GM18873 (cell line): ENCODE measurements around the gene MDK.

Source experiments
- ATAC-seq: cut with Tn5 transposase; IDR thresholded peaks from one replicate; pipeline ENCODE4 v1.9.1; 2021; ENCODE audit warnings: mild to moderate bottlenecking, moderate library complexity, moderate number of reproducible peaks; ENCODE audit not compliant: unreplicated experiment, low FRiP score

Gene MDK

GRCh38 chr11:46393231-46393616 lies 11.8 kb downstream of the MDK start:
- no peak for ATAC-seq

GRCh38 chr11:46393759-46394158 lies 12.3 kb downstream of the MDK start:
- ATAC-seq: no peak

DNA sequence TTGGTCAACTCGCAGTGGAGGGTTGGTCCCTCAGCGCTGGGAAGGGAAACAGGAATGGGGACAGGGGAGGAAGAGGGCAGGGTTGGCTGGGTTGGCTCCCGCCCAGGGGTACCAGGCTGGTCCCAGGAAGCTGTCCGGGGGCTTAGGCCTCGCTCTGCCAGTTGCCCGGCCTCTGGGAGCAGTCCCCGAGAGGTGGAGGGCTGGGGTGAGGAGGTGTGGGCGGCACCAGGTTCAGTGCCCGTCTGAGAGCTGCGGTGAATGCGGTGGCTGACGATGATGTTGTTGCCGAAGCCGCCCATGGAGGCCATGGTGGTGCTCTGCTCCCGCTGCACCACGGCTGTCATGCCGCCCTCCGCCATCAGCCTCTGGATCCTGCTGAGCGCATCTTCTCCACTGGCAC lies 16.1 kb downstream of the MDK start:
- no peak for ATAC-seq

- no peak for ATAC-seq
These were observed 21.8 kb downstream of the MDK start for GRCh38 chr11:46402957-46403902.

GRCh38 chr11:46404476-46405017 lies 23.1 kb downstream of the MDK start:
- ATAC-seq: no peak

- no peak for ATAC-seq
These were observed 26.2 kb downstream of the MDK start for GRCh38 chr11:46407635-46408034.

GRCh38 chr11:46408407-46408986 lies 27.0 kb downstream of the MDK start:
- ATAC-seq: no peak

GRCh38 chr11:46410021-46410420 lies 28.6 kb downstream of the MDK start:
- no peak for ATAC-seq

DNA sequence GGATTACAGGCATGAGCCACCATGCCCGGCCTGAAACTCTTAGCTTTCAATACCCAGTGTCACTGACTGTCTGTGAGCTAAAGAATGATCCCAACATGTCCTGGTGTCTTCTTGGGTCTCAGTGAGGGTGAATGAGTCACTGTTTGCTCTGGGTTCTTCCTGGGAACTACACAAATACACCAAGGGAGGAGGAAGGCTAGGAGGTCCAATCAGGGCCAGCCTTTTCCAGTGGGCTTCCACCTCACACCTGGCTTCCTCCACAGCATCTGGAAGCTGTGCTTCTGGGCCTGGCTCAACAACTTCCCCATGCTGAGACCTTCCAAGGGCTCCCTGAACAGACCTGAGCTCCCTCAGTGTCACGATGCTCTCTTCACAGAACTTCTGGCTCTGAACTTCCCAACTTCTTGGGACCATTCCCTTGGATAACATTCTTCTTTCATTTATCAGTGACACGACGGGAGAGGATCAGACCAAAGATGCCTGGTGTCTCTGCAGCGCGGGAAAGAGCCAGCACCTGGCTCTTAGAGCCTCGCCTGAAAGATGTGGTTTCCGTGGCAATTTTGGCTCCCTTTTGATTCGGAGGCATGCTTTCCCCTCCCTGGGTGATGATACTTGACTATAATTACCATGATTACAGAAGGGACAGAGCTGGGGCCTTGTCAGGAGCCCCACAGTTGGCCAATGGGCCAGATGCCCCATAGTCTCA lies 32.4 kb downstream of the MDK start:
- ATAC-seq: no peak

DNA sequence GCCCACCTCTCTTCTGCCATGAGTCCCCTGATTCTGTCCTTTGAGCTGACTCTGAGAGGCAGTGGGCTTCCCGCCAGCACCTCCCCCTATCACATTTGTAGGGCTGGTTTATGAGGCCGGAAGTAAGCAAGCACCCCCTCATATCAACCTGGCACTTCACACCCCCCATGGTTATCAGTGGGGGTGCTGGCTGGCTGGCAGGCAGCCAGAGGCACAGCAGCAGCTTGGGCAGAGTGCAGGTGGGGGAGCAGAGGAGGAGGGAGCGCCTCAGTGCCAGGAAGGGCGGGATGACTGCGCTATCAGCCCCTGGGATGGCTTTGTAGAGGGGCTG lies 33.0 kb downstream of the MDK start:
- ATAC-seq: no peak

- no peak for ATAC-seq
These were observed 33.4 kb downstream of the MDK start for GRCh38 chr11:46414879-46415278.

- ATAC-seq: no peak
These were observed 36.2 kb downstream of the MDK start for GRCh38 chr11:46417711-46418110.

DNA sequence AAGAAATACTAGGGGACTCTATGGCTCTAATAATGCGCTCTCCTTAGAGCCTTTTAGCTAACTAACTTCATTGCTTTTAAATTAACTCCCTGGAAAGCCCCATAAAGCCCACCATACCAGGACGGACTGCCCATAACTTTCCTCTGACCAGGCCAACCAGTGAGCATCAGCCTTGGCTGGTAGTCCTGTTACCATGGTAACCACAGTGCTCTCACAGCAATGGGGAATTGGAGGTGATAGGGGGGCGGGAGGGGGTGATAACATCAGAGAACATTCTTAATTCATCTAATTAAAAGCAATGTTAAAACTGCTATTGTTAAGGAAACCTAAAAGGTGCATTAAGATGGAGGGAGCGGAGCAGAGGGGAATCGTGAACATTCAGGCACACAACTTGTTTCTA lies 37.3 kb downstream of the MDK start:
- no peak for ATAC-seq

- no peak for ATAC-seq
These were observed 39.0 kb downstream of the MDK start for GRCh38 chr11:46420513-46420912.

DNA sequence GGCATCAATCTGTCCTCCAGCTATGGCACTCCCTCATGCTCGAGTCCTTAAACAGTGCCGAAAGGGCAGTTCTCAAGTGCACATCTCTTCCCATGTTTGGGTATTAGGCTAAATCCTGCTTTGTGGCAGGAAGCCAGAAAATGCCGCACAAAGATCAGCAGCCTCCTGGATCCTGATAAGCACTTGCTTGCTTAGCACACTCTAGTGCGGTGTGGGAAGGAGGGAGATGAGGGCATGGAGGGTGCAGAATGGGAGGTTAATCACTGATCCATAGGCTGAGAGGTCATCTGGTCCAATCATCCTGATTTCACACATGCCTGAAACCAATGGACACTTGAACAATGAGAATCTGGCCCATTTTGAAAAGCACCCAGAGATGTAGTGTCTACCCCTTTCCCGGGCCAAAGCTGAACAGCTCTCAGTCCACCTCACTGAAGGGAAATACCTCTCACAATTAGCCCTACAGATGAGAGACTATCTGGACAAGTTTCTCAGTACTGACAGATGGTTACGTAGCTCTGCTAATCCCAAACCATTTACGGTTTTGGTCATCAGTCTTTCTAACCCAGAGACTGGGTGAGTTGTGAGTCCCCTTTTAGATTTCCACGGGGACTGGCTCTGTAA lies 39.9 kb downstream of the MDK start:
- ATAC-seq: no peak

- ATAC-seq: no peak
These were observed 41.1 kb downstream of the MDK start for GRCh38 chr11:46422588-46422987.

DNA sequence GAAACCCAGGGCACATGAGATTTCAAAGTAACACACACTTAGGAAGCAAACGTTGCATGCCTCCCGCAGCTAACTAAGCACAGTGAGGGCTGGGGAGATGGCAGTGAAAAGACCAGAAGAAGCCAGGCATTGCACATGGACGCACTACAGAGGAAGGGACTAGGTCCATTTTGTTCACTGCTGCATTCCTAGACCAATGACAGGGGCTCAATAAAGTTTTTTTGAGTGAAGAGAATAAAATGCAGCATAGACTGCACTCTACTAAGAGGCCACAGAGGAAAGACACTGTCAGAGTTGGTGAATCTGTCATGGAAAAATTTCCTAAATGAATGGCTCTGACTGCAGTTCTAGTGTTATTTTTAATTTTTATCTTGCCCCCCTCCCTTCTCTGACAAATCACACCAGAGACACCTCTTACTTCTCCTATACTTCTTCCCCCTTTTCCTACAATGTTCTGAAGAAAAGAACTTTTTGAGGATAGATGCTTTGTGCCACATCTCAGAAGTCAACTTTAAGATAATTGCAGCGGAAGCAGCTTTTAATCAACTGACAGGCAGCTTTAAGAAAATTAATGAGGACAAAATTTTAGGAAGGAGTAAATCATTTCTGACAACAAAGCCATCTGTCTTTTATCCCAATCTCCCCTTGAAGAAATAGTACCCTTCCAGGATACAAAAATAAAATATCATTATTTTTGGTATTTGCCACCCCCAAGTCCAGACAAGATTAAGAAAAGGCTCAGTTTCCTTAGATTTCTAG lies 44.9 kb downstream of the MDK start:
- no peak for ATAC-seq

DNA sequence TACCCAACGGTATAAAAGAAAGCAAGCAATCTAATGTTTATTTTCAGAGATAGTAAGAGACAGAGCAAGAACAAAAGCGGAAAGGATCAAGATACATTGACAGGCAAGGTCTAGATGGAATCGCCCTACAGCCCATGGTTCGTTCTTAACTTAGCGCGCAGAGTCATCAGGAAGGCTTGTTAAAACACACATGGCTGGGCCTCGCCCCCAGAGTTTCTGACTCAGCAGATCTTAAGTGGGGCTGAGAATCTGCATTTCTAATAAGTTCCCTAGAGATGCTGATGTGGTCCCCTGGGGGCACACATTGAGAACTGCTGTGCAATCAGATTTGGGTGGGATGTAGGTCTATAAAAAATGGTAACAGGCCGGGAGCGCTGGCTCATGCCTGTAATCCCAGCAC lies 45.9 kb downstream of the MDK start:
- ATAC-seq: no peak

DNA sequence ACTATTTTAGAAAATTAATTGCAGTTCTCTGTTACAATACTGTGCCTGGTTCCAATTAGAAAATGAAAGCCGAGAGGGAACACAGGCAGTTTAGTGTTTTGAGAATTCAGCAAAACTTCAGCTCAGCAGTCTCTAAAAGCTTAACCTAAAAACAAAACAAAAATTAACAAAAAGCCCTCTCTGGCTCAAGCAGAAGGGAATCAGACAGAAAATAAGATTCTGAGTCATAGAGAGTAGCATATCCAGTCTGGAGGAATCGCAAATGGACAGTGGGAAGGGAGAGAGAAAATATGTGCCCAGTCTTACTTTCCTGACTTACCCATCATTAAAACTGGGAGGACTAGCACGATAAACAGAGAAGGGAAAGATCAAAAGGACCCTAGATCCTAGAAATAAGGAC lies 48.2 kb downstream of the MDK start:
- no peak for ATAC-seq

DNA sequence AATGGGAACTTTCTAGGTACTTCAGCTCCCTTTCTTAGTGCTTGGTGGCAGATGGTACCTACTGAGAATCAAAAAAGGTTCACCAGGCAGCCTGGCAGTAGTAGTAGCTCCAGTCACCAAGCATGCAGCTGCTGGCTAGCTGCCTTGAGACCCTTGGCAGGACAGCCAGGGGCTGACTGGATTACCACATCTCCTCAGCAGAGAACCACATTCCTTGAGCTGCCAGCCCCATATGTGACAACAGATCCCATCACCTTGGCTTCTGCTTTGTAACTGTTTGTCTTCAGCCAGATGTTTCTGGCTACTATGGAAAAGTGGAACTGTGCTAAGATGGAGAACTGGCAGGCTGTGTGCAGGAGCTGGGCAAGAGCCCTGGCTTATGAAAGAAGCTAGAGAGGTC lies 49.7 kb downstream of the MDK start:
- ATAC-seq: no peak
